GM18517 (cell line): ENCODE data around the gene MR1.

ENCODE experiments used
- ATAC-seq: cut with Tn5 transposase; IDR thresholded peaks from one replicate; pipeline ENCODE4 v1.9.1; 2021; ENCODE audit warnings: mild to moderate bottlenecking, moderate library complexity; ENCODE audit not compliant: unreplicated experiment

The MR1 gene

GRCh38 chr1:181033799-181034451 is at the start of gene MR1:
TSS of gene MR1 (plus strand) at chr1:181033983. CDS start at chr1:181034008, 25 bp downstream.
- peak; percentile 90 for ATAC-seq

- ATAC-seq: no peak
Observed at GRCh38 chr1:180988253-180988752, 45.5 kb upstream of the MR1 start.

GRCh38 chr1:180994262-180994661 is 39.5 kb upstream of the MR1 start:
- no peak for ATAC-seq

- ATAC-seq: no peak
Observed at GRCh38 chr1:180997843-180998504, 35.8 kb upstream of the MR1 start.

GRCh38 chr1:181001091-181001780 is 32.5 kb upstream of the MR1 start:
- no peak for ATAC-seq

- no peak for ATAC-seq
Observed at GRCh38 chr1:181002582-181003172, 31.1 kb upstream of the MR1 start.

- no peak for ATAC-seq
Observed at GRCh38 chr1:181010789-181011188, 23.0 kb upstream of the MR1 start.

GRCh38 chr1:181011301-181012202 is 22.2 kb upstream of the MR1 start:
- no peak for ATAC-seq

GRCh38 chr1:181012203-181012745 is 21.5 kb upstream of the MR1 start:
- ATAC-seq: no peak

- ATAC-seq: no peak
Observed at GRCh38 chr1:181013144-181013543, 20.6 kb upstream of the MR1 start.

GRCh38 chr1:181014477-181015250 is 19.1 kb upstream of the MR1 start:
- ATAC-seq: no peak

- no peak for ATAC-seq
Observed at GRCh38 chr1:181015251-181015615, 18.6 kb upstream of the MR1 start.

GRCh38 chr1:181016563-181016962 is 17.2 kb upstream of the MR1 start:
- ATAC-seq: no peak

- no peak for ATAC-seq
Observed at GRCh38 chr1:181018901-181019681, 14.7 kb upstream of the MR1 start.

GRCh38 chr1:181021159-181021558 is 12.6 kb upstream of the MR1 start:
- ATAC-seq: no peak

GRCh38 chr1:181021811-181022434 is 11.9 kb upstream of the MR1 start:
- ATAC-seq: peak; percentile 46

- peak; percentile 2 for ATAC-seq
Observed at GRCh38 chr1:181023265-181024057, 10.3 kb upstream of the MR1 start.
